Astrocyte (in vitro differentiated cells and primary cell): ENCODE results near the gene MDK. TPM values are rescaled to one million over a fixed set of nuclear protein-coding genes. Genes with fewer than 3 reads are reported as not detected.
A peak's percentile ranks its signal among the peaks of the same experiment; 100 is the strongest.

Experiments used
- DNase-seq: peaks from one replicate; pipeline ENCODE4 v3.0.0-alpha.2; 2010; ENCODE audit warnings: low read depth
- FAIRE-seq: peaks from 2 replicates; lab custom pipeline; 2011; peaks lifted over from hg19 to GRCh38; lab: Jason Lieb, UNC
- H2AFZ ChIP-seq: 2 replicates; pipeline ENCODE4 v1.6.0; 2012; ENCODE audit warnings: low read depth, low read length, inconsistent platforms
- H3K27ac ChIP-seq: 2 replicates; pipeline ENCODE4 v1.5.1; 2011; ENCODE audit warnings: low read depth, low read length, inconsistent platforms
- H3K27me3 ChIP-seq: 2 replicates; pipeline ENCODE4 v1.6.0; 2011; ENCODE audit warnings: low read length, inconsistent platforms; ENCODE audit not compliant: insufficient read depth
- H3K36me3 ChIP-seq: 2 replicates; pipeline ENCODE4 v1.5.1; 2011; ENCODE audit warnings: low read length, inconsistent platforms; ENCODE audit not compliant: insufficient read depth
- H3K4me1 ChIP-seq: 2 replicates; pipeline ENCODE4 v1.5.1; 2011; ENCODE audit warnings: low read length, inconsistent platforms; ENCODE audit not compliant: insufficient read depth
- H3K4me2 ChIP-seq: 2 replicates; pipeline ENCODE4 v1.6.0; 2012; ENCODE audit warnings: low read length, inconsistent platforms
- H3K4me3 ChIP-seq: 2 replicates; pipeline ENCODE4 v1.5.1; 2011; ENCODE audit warnings: low read depth, mild to moderate bottlenecking, low read length, inconsistent platforms; ENCODE audit not compliant: insufficient read depth
- H3K79me2 ChIP-seq: 2 replicates; pipeline ENCODE4 v1.6.0; 2012; ENCODE audit warnings: mild to moderate bottlenecking, low read length, inconsistent platforms; ENCODE audit not compliant: insufficient read depth
- H3K9ac ChIP-seq: 2 replicates; pipeline ENCODE4 v1.6.0; 2012; ENCODE audit warnings: mild to moderate bottlenecking, low read length, inconsistent platforms
- H3K9me3 ChIP-seq: 2 replicates; pipeline ENCODE4 v1.5.1; 2012; ENCODE audit warnings: low read depth, mild to moderate bottlenecking, low read length, inconsistent platforms; ENCODE audit not compliant: insufficient read depth
- H4K20me1 ChIP-seq: 2 replicates; pipeline ENCODE4 v1.6.0; 2012; ENCODE audit warnings: low read length, inconsistent platforms; ENCODE audit not compliant: insufficient read depth
- H3K27ac Mint-ChIP-seq: one replicate; pipeline ENCODE4 v1.8.0; 2021; ENCODE audit warnings: mild to moderate bottlenecking, mixed read lengths; ENCODE audit not compliant: unreplicated experiment
- H3K27me3 Mint-ChIP-seq: one replicate; pipeline ENCODE4 v1.8.0; 2021; ENCODE audit warnings: low read depth, mixed read lengths; ENCODE audit not compliant: unreplicated experiment
- H3K36me3 Mint-ChIP-seq: one replicate; pipeline ENCODE4 v1.8.0; 2021; ENCODE audit warnings: low read depth, mixed read lengths; ENCODE audit not compliant: unreplicated experiment
- H3K4me1 Mint-ChIP-seq: one replicate; pipeline ENCODE4 v1.8.0; 2021; ENCODE audit warnings: low read depth, mixed read lengths; ENCODE audit not compliant: unreplicated experiment
- H3K4me3 Mint-ChIP-seq: one replicate; pipeline ENCODE4 v1.8.0; 2021; ENCODE audit warnings: mild to moderate bottlenecking, moderate library complexity, mixed read lengths; ENCODE audit not compliant: unreplicated experiment
- H3K9me3 Mint-ChIP-seq: one replicate; pipeline ENCODE4 v1.8.0; 2021; ENCODE audit warnings: mild to moderate bottlenecking, mixed read lengths; ENCODE audit not compliant: unreplicated experiment
- CTCF ChIP-seq: IDR thresholded peaks from 2 replicates; pipeline ENCODE4 v1.5.1; 2011; ENCODE audit warnings: low read depth, mild to moderate bottlenecking, inconsistent platforms, low read length, moderate library complexity; ENCODE audit not compliant: insufficient read depth
- EZH2 ChIP-seq: IDR thresholded peaks from 2 replicates; pipeline ENCODE4 v1.6.1; 2012; ENCODE audit warnings: mild to moderate bottlenecking, low read length, inconsistent platforms; ENCODE audit not compliant: insufficient read depth
- total RNA-seq: library from RNA; stranded (reverse); gene quantifications from 2 replicates; pipeline ENCODE4 v1.2.1, GENCODE V29; 2021

The MDK gene
- total RNA-seq, 1 donor from 2014 or later, result 325 TPM

- H3K9me3 ChIP-seq, result no peaks in the 10 kb centered on the region
- FAIRE-seq (no peak), DNase-seq (peak; percentile 51)
- H3K4me3 Mint-ChIP-seq, result peak overlapping the region; percentile 83
- H3K36me3 ChIP-seq, result peaks cover 6% of the 10 kb centered on the region
- H3K9me3 Mint-ChIP-seq, result no peaks in the 10 kb centered on the region
- peaks cover 16% of the 10 kb centered on the region for H3K27me3 Mint-ChIP-seq
- no peaks in the 10 kb centered on the region for H3K79me2 ChIP-seq
- peak overlapping the region; percentile 38 for H3K4me3 ChIP-seq
- peaks cover 7% of the 10 kb centered on the region for H3K36me3 Mint-ChIP-seq
- no peaks in the 10 kb centered on the region for H3K4me1 Mint-ChIP-seq
- H3K4me2 ChIP-seq, result peak overlapping the region; percentile 83
- no peak overlapping the region for H3K27ac ChIP-seq
- no peak overlapping the region for H3K9ac ChIP-seq
- H3K27ac Mint-ChIP-seq, result peak overlapping the region; percentile 50
- H3K27me3 ChIP-seq, result peaks cover 24% of the 10 kb centered on the region
- no peak for TF ChIP-seq CTCF
- peak; percentile 73 for TF ChIP-seq EZH2
- H4K20me1 ChIP-seq, result peaks cover 42% of the 10 kb centered on the region
- peaks cover 16% of the 10 kb centered on the region for H3K4me1 ChIP-seq
- no peak overlapping the region for H2AFZ ChIP-seq
Observed at GRCh38 chr11:46392421-46393230, 11.2 kb downstream of the MDK start.

- H4K20me1 ChIP-seq, result peaks cover 41% of the 10 kb centered on the region
- peaks cover 23% of the 10 kb centered on the region for H3K27me3 ChIP-seq
- DNase-seq (no peak), FAIRE-seq (no peak)
- Mint-ChIP-seq H3K9me3 (no peaks in the 10 kb centered on the region), H3K36me3 (peaks cover 7% of the 10 kb centered on the region), H3K27ac (no peak overlapping the region), H3K27me3 (peaks cover 12% of the 10 kb centered on the region), H3K4me3 (peak overlapping the region; percentile 83), H3K4me1 (no peaks in the 10 kb centered on the region)
- H3K9ac ChIP-seq, result no peak overlapping the region
- peak overlapping the region; percentile 83 for H3K4me2 ChIP-seq
- H3K36me3 ChIP-seq, result peaks cover 6% of the 10 kb centered on the region
- peaks cover 16% of the 10 kb centered on the region for H3K4me1 ChIP-seq
- H3K4me3 ChIP-seq, result no peak overlapping the region
- no peaks in the 10 kb centered on the region for H3K79me2 ChIP-seq
- no peaks in the 10 kb centered on the region for H3K9me3 ChIP-seq
- H2AFZ ChIP-seq, result no peak overlapping the region
- no peak overlapping the region for H3K27ac ChIP-seq
- TF ChIP-seq CTCF, result no peak
- no peak for TF ChIP-seq EZH2
Observed at GRCh38 chr11:46393231-46393616, 11.8 kb downstream of the MDK start.

GRCh38 chr11:46393759-46394158 is 12.3 kb downstream of the MDK start:
- no peak overlapping the region for H3K27ac Mint-ChIP-seq
- DNase-seq (no peak), FAIRE-seq (no peak)
- Histone ChIP-seq H3K79me2 (no peaks in the 10 kb centered on the region), H3K27me3 (peaks cover 18% of the 10 kb centered on the region), H3K4me3 (no peak overlapping the region), H3K9me3 (no peaks in the 10 kb centered on the region), H3K27ac (no peak overlapping the region), H4K20me1 (peaks cover 35% of the 10 kb centered on the region), H3K9ac (no peak overlapping the region), H3K4me2 (no peak overlapping the region), H3K36me3 (peaks cover 6% of the 10 kb centered on the region), H3K4me1 (peaks cover 16% of the 10 kb centered on the region), H2AFZ (no peak overlapping the region)
- H3K36me3 Mint-ChIP-seq, result peaks cover 7% of the 10 kb centered on the region
- no peak for TF ChIP-seq CTCF
- no peak for TF ChIP-seq EZH2
- H3K9me3 Mint-ChIP-seq, result no peaks in the 10 kb centered on the region
- H3K4me1 Mint-ChIP-seq, result no peaks in the 10 kb centered on the region
- H3K27me3 Mint-ChIP-seq, result peaks cover 7% of the 10 kb centered on the region
- no peak overlapping the region for H3K4me3 Mint-ChIP-seq
